IMR-90 (cell line): Measurements from ENCODE around the gene DPF1. TPM values are rescaled to one million over a fixed set of nuclear protein-coding genes. Genes with fewer than 3 reads are reported as not detected.

Source experiments
- ATAC-seq: fragments of 200-7000 bp; cut with Tn5 transposase; 2 replicates; pipeline ENCODE4 v1.9.1; 2020; ENCODE audit warnings: low read depth, mild to moderate bottlenecking, moderate library complexity
- BruUV-seq: library from RNA; stranded (reverse); fragments of 400-500 nt; replicated peaks from 2 replicates; lab custom pipeline; 2021; lab: Mats Ljungman, UMichigan
- CTCF ChIA-PET: fragments of 300-600 bp; formaldehyde crosslinking; extraction: SDS; loops from one replicate; lab custom pipeline; 2021; ENCODE audit warnings: antibody characterized with exemption; lab: Yijun Ruan, JAX
- POLR2A ChIA-PET: fragments of 300-600 bp; sonication (Branson Sonifier 250); formaldehyde crosslinking; loops from one replicate; lab custom pipeline; 2022; ENCODE audit warnings: antibody characterized with exemption; ENCODE audit not compliant: unreplicated experiment; lab: Charles Lee
- DNase-seq: peaks from one replicate; pipeline ENCODE4 v3.0.0; 2013
- H2AFZ ChIP-seq: replicated peaks from 2 replicates; pipeline ENCODE3; 2013; ENCODE audit warnings: low read length, mild to moderate bottlenecking; ENCODE audit not compliant: poor library complexity
- H2AK5ac ChIP-seq: 2 replicates; pipeline ENCODE4 v1.6.1; 2013; ENCODE audit warnings: low read depth, low read length, inconsistent platforms
- H2AK9ac ChIP-seq: replicated peaks from 2 replicates; pipeline ENCODE3; 2013; ENCODE audit warnings: mild to moderate bottlenecking, low read depth, low read length, moderate library complexity; ENCODE audit not compliant: poor library complexity
- H2BK120ac ChIP-seq: 2 replicates; pipeline ENCODE4 v1.6.1; 2013; ENCODE audit warnings: low read depth, low read length, inconsistent platforms
- H2BK15ac ChIP-seq: 3 replicates; pipeline ENCODE4 v1.6.1; 2013; ENCODE audit warnings: low read depth, low read length, inconsistent platforms
- H2BK20ac ChIP-seq: 2 replicates; pipeline ENCODE4 v1.6.1; 2013; ENCODE audit warnings: low read depth, mild to moderate bottlenecking, inconsistent platforms, low read length, moderate library complexity
- H2BK5ac ChIP-seq: 2 replicates; pipeline ENCODE4 v1.6.1; 2013; ENCODE audit warnings: mild to moderate bottlenecking, low read depth, low read length, inconsistent platforms; ENCODE audit not compliant: poor library complexity, severe bottlenecking
- H3K14ac ChIP-seq: replicated peaks from 2 replicates; pipeline ENCODE4 v1.6.1; 2013; ENCODE audit warnings: low read depth, low read length, inconsistent platforms
- H3K18ac ChIP-seq: 2 replicates; pipeline ENCODE4 v1.6.1; 2013; ENCODE audit warnings: low read depth, low read length, control low read depth
- H3K23ac ChIP-seq: 2 replicates; pipeline ENCODE4 v1.6.1; 2013; ENCODE audit warnings: low read depth, low read length, inconsistent platforms
- H3K27ac ChIP-seq: 2 replicates; pipeline ENCODE4 v1.5.1; 2013; ENCODE audit warnings: mild to moderate bottlenecking, control low read depth, low read length; ENCODE audit not compliant: insufficient read depth
- H3K27me3 ChIP-seq: 2 replicates; pipeline ENCODE4 v1.6.1; 2013; ENCODE audit warnings: low read length; ENCODE audit not compliant: control insufficient read depth, insufficient read depth
- H3K36me3 ChIP-seq: 2 replicates; pipeline ENCODE4 v1.6.1; 2013; ENCODE audit warnings: low read length, mixed read lengths; ENCODE audit not compliant: control insufficient read depth, insufficient read depth
- H3K4ac ChIP-seq: 2 replicates; pipeline ENCODE4 v1.6.1; 2013; ENCODE audit warnings: low read depth, low read length, inconsistent platforms
- H3K4me1 ChIP-seq: 2 replicates; pipeline ENCODE4 v1.6.1; 2013; ENCODE audit warnings: low read length, mixed read lengths; ENCODE audit not compliant: control insufficient read depth, insufficient read depth
- H3K4me2 ChIP-seq: 2 replicates; pipeline ENCODE4 v1.6.1; 2013; ENCODE audit warnings: low read depth, mild to moderate bottlenecking, control low read depth, low read length, moderate library complexity
- H3K4me3 ChIP-seq: 2 replicates; pipeline ENCODE4 v1.5.1; 2013; ENCODE audit warnings: low read depth, mild to moderate bottlenecking, control low read depth, low read length, moderate library complexity; ENCODE audit not compliant: insufficient read depth
- H3K56ac ChIP-seq: 2 replicates; pipeline ENCODE4 v1.6.1; 2013; ENCODE audit warnings: low read length, inconsistent platforms; ENCODE audit not compliant: insufficient read depth; ENCODE audit errors: extremely low read depth
- H3K79me1 ChIP-seq, 2 experiments: 2 replicates each; pipeline ENCODE4 v1.6.1; 2013; ENCODE audit warnings: low read length in 2 of 2, inconsistent platforms in 1 of 2, low read depth in 1 of 2
- H3K9ac ChIP-seq: 2 replicates; pipeline ENCODE4 v1.6.1; 2013; ENCODE audit warnings: low read depth, low read length, control low read depth
- H3K9me1 ChIP-seq: 2 replicates; pipeline ENCODE4 v1.6.1; 2013; ENCODE audit warnings: low read length, inconsistent platforms; ENCODE audit not compliant: insufficient read depth
- H3K9me3 ChIP-seq: 2 replicates; pipeline ENCODE4 v1.6.1; 2013; ENCODE audit warnings: low read length; ENCODE audit not compliant: control insufficient read depth, insufficient read depth
- H4K20me1 ChIP-seq: 2 replicates; pipeline ENCODE4 v1.6.1; 2013; ENCODE audit warnings: low read length, inconsistent platforms; ENCODE audit not compliant: insufficient read depth
- H4K5ac ChIP-seq: 2 replicates; pipeline ENCODE4 v1.6.1; 2013; ENCODE audit warnings: mild to moderate bottlenecking, low read depth, low read length, control low read depth
- H4K8ac ChIP-seq, 2 experiments: 2 replicates each; pipeline ENCODE4 v1.6.1; 2013; ENCODE audit warnings: low read depth in 2 of 2, low read length in 2 of 2, control low read depth in 1 of 2, inconsistent platforms in 1 of 2
- H4K91ac ChIP-seq: 2 replicates; pipeline ENCODE4 v1.6.1; 2013; ENCODE audit warnings: low read depth, low read length, inconsistent platforms; ENCODE audit not compliant: insufficient read depth
- BHLHE40 ChIP-seq: fragments of 150-350 bp; IDR thresholded peaks from 2 replicates; pipeline ENCODE4 v1.6.1; 2016; ENCODE audit warnings: mild to moderate bottlenecking, low read depth, low read length
- CEBPB ChIP-seq: IDR thresholded peaks from 2 replicates; pipeline ENCODE4 v1.6.1; 2012; ENCODE audit warnings: low read depth, low read length, improper control_type of control experiment
- CTCF ChIP-seq: conservative IDR thresholded peaks from 2 replicates; pipeline ENCODE4 v1.5.1; 2012; ENCODE audit warnings: mild to moderate bottlenecking, low read depth, low read length, improper control_type of control experiment
- ELK1 ChIP-seq: fragments of 150-350 bp; IDR thresholded peaks from 2 replicates; pipeline ENCODE4 v1.6.1; 2016; ENCODE audit warnings: low read depth, mild to moderate bottlenecking, low read length, moderate library complexity, borderline replicate concordance
- MAFK ChIP-seq: IDR thresholded peaks from 2 replicates; pipeline ENCODE4 v1.6.1; 2012; ENCODE audit warnings: low read depth, low read length, improper control_type of control experiment
- NFE2L2 ChIP-seq: fragments of 150-350 bp; IDR thresholded peaks from 2 replicates; pipeline ENCODE4 v1.6.1; 2016; ENCODE audit warnings: low read depth, mild to moderate bottlenecking, low read length
- POLR2A ChIP-seq: IDR thresholded peaks from 2 replicates; pipeline ENCODE4 v1.6.1; 2012; ENCODE audit warnings: mild to moderate bottlenecking, low read depth, low read length
- WGBS, 2 experiments: methylation state at CpG; one replicate each; pipeline versions ENCODE4 v1.1.5 to v1.1.7; 2013; ENCODE audit warnings: missing lambda C conversion rate in 2 of 2; ENCODE audit not compliant: insufficient read length in 1 of 2; ENCODE audit errors: extremely low coverage in 2 of 2; 5-methylcytosine and 5-hydroxymethylcytosine counted together
- dilution Hi-C: fragments of 300-500 bp; cut with HindIII; formaldehyde crosslinking; loops from one replicate; pipeline ENCODE4 v1.14.3; 2018; ENCODE audit warnings: low sequenced_read_pairs; ENCODE audit not compliant: unreplicated experiment
- in situ Hi-C: fragments of 300-500 bp; cut with MboI; formaldehyde crosslinking; loops from 3 replicates; pipeline ENCODE4 v1.14.3; 2019; ENCODE audit warnings: low sequenced_read_pairs, inconsistent platforms, mixed read lengths
- intact Hi-C: fragments of 100-400 bp; cut with micrococcal nuclease; formaldehyde crosslinking; loops from 2 replicates; pipeline ENCODE4 v1.10.0; 2022
- polyA plus RNA-seq, 3 experiments: library from polyadenylated mRNA; depleted of rRNA; stranded (reverse); fragments of >200 nt; gene quantifications; 2 replicates each; pipeline ENCODE4 v1.2.3, GENCODE V29; 2012; ENCODE audit warnings: low replicate concordance in 1 of 3
- total RNA-seq: library from RNA; depleted of rRNA; stranded (reverse); fragments of >200 nt; gene quantifications from 2 replicates; pipeline ENCODE4 v1.2.3, GENCODE V29; 2012

DPF1 gene
- total and polyA plus RNA-seq, 2 of the 4 experiments (the other 2 are of a cell fraction): 3.2 to 5.5 TPM

- Histone ChIP-seq H3K36me3 (peaks cover 4% of the 10 kb centered on the region; the same call in 1 of the 2 replicates), H4K20me1 (peaks cover 14% of the 10 kb centered on the region), H4K5ac (no peak overlapping the region), H3K79me1 (peaks cover 0 to 9% of the 10 kb centered on the region in 2 experiments; a peak in 2 of 4 replicates), H3K9me3 (no peaks in the 10 kb centered on the region), H2BK20ac (no peak overlapping the region), H3K27me3 (no peaks in the 10 kb centered on the region), H2BK120ac (no peak overlapping the region), H3K4me1 (peaks cover 14% of the 10 kb centered on the region), H3K9me1 (peaks cover 9% of the 10 kb centered on the region), H2BK15ac (no peak overlapping the region), H2AFZ (no peak overlapping the region), H3K4me3 (no peak overlapping the region), H2AK9ac (no peak overlapping the region), H3K18ac (no peak overlapping the region), H2AK5ac (no peak overlapping the region), H3K14ac (no peak overlapping the region), H2BK5ac (no peak overlapping the region), H3K9ac (no peak overlapping the region), H3K56ac (no peak overlapping the region), H3K4me2 (no peak overlapping the region; the same call in 1 of the 2 replicates), H3K4ac (no peak overlapping the region), H3K27ac (no peak overlapping the region), H4K8ac (no peak overlapping the region), H3K23ac (no peak overlapping the region), H4K91ac (no peak overlapping the region)
- CTCF ChIA-PET: no interaction called here
- ATAC-seq (no peak), DNase-seq (no peak)
- dilution Hi-C loops: no loop called here
- BruUV-seq: no TSS peak
- 46% methylated on average over 8 of the region's 27 CpGs; no CpG with 5 or more reads in 1 of the 2 experiments for WGBS, 2 experiments
- in situ Hi-C loops: no loop called here
- intact Hi-C loops: no loop called here
- POLR2A ChIA-PET: no interaction called here
- TF ChIP-seq ELK1 (no peak), MAFK (no peak), CTCF (no peak), POLR2A (no peak), BHLHE40 (no peak), NFE2L2 (no peak), CEBPB (no peak)
Measured at GRCh38 chr19:38211151-38211591, 12.9 kb downstream of the DPF1 start.
